Measurements from ENCODE around the gene IRF7. TPM values are rescaled to one million over a fixed set of nuclear protein-coding genes. Genes with fewer than 3 reads are reported as not detected.

IRF7 gene
- polyA plus RNA-seq, 3 donors, result 11.0 to 11.7 (median 11.2) TPM

GRCh38 chr11:643849-644738, 28.3 kb upstream of the IRF7 start:
- DNase-seq, result no peak

DNA sequence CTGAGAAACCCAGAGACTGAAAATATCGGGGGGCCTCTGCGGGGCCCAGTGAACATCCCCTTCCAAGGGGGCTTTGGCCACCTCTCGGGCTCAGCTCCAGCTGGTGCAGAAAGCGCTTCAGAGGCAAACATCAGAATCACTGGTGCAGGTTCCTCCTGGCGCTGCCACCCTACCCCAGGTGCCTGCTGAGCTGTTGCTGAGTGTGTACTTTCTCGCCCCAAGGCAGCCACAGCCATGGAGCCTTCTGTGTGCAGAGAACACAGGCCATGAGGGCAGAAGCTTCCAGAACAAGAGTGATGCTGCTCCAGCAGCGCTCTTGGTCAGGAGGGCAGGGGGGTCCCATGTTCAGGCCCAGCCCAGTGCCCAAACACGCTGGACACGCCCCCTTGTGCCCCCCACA, 27.6 kb upstream of the IRF7 start:
- no peak for DNase-seq

GRCh38 chr11:641806-642370, 26.1 kb upstream of the IRF7 start:
- no peak for DNase-seq

GRCh38 chr11:640021-640706, 24.4 kb upstream of the IRF7 start:
- DNase-seq, result no peak

DNA sequence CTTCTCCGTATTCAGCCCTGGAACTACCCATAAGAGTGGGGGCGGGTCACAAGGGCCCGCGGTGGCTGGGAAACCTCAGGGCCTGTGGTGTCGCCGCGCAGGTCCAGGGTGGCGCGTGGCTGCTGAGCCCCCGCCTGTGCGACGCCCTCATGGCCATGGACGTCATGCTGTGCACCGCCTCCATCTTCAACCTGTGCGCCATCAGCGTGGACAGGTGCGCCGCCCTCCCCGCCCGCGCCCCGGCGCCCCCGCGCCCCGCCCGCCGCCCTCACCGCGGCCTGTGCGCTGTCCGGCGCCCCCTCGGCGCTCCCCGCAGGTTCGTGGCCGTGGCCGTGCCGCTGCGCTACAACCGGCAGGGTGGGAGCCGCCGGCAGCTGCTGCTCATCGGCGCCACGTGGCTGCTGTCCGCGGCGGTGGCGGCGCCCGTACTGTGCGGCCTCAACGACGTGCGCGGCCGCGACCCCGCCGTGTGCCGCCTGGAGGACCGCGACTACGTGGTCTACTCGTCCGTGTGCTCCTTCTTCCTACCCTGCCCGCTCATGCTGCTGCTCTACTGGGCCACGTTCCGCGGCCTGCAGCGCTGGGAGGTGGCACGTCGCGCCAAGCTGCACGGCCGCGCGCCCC, 23.7 kb upstream of the IRF7 start:
- no peak for DNase-seq

GRCh38 chr11:638631-639331, 23.0 kb upstream of the IRF7 start:
- DNase-seq, result no peak

GRCh38 chr11:637593-638521, 22.1 kb upstream of the IRF7 start:
- DNase-seq, result no peak

GRCh38 chr11:637333-637592, 21.5 kb upstream of the IRF7 start:
- no peak for DNase-seq

- no peak for DNase-seq
These were observed 21.0 kb upstream of the IRF7 start, which contains the start of gene DRD4 for GRCh38 chr11:636511-637332. DRD4 (plus strand) TSS chr11:637269; CDS start chr11:637305, 36 bp downstream.

- no peak for DNase-seq
These were observed 20.3 kb upstream of the IRF7 start for GRCh38 chr11:635945-636510.

- DNase-seq, result no peak
These were observed 15.1 kb upstream of the IRF7 start for GRCh38 chr11:630871-631270.

DNA sequence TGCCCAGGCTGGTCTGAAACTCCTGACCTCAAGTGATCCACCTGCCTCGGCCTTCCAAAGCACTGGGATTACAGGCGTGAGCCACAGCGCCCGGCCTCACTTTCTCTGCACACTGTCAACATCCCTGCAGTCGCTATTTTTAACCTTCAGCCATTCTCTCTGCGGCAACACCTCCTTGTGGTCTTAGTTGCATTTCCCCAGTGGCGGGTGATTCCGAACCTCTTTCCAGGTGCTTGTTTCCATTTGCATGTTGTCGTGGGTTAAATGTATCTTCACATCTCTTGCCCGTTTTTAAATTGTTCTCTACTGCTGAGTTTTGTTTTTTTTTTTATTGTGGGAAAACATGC, 13.5 kb upstream of the IRF7 start:
- DNase-seq, result no peak

DNA sequence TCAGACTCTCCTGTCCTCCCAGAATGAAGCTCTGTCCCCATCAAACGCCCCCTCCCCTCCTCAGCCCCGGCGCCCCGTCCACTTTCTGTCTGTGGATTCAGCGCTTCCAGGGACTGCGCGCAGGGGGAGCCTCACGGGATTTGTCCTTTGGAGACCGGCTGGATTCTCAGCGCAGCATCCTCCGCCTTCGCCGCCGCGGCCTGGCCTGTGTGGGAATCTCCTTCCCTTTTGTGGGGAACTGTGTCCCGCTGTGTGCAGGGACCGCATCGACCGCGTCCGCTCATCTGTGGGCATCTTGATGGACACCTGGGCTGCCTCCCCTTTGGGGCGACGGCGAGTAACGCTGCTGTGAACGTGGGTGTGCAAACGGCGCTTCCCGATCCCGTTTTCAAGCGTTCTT, 12.3 kb upstream of the IRF7 start:
- no peak for DNase-seq

DNA sequence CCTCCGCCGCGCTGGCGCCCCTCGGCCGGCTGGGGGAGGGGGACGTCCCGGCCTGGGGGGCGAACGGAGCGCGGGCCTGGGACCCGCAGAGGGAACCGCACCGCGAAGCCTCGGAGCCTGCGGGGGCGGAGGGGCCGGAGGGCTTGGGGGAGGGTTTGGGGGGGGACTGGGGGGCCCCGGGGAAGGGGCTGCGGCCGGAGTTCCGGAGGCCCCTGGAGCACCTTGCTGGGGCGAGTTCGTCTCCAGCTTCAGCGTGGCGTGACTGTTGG, 11.5 kb upstream of the IRF7 start:
- DNase-seq, result no peak

- DNase-seq, result no peak
These were observed 10.9 kb upstream of the IRF7 start, which contains the start of gene SCT for GRCh38 chr11:626475-627307. SCT (minus strand) TSS chr11:627181; CDS start chr11:627143, 38 bp downstream.

DNA sequence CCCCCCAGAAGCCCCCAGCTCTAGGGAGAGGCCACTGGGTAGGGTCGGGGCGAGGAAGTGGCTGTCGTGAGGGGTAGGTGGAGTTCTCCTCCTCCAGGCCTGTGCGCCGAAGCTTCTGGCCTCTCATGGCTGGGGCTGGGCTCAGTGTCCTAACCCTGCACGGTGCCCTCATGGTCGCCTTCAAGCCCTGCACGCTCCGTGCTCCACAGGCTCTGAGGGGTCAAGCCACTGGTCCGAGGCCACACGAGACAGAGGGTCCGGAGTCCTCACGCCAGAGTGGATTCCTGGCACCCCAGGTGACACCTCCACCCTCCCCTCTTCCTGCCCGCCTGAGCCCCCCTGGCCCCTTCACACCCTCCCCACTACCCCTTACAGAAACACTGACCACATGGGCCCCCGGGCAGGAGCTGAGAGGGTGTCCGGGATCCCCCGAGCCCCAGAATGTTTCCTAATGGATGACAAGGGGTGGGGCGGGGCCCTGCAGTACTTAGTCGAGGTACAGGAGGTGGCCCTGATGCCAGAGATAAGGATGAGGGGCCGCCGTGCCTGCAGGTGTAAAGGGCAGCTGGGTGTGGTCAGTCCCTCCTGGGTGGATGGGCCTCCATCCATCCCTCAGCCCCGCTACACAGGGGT, 10.0 kb upstream of the IRF7 start:
- DNase-seq, result no peak

DNA sequence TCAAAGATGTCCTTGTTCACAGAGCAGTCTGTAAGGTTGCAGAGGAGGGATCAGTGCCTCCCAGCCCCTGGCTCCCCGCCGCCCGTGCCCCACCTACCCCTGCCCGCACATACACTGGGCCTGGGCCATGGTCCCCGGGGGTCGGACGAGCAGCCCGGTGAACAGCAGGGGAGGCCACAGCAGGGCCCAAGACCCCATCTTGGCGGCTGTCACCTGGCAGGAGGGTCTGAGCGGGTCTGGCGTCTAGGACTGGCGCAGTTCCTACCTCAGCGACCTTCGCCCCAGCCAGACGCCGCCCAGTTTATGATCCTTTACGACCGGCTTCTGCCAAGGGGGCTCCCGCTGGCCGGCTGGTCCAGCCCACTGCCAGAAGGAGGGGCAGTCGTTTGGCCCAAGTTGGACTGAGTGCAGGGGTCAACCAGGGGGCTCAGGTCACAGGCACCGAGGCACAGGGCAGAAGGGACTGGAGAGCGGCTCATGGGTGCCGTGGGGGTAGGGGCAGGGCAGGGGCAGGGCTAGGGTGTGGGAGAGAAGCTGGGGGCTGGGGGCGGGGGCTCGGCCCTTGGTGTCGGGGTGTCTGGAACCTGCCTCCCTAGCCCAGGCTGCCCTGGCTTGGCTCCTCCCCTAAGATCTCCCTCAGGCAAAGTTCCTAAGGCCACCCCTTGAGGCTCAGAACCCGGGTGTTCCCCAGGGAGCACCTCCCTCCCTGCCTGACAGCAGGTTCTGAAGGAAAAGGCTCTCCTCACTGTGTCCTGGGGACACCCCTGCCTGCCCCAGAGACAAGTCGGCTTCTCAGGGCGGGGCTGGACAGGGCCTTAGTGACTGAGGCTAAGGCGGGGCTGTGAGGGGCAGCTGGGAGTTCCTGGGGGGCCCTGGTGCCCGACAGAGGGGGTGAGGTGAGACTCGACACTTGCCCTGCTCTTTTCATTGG, 9.2 kb upstream of the IRF7 start, which contains the start of gene CDHR5:
CDHR5 (minus strand) TSS at position 251 of the 931 bp plus-strand sequence; CDS start at position 198, 53 bp downstream.
- no peak for DNase-seq
